ENCODE data around the gene RNU1-2. TPM values are rescaled to one million over a fixed set of nuclear protein-coding genes. Genes with fewer than 3 reads are reported as not detected.
"Not testable (repeated sequence)": the region's sequence is repeated elsewhere in the genome, so short reads cannot be mapped to it uniquely, and the experiment has no call there.

RNU1-2 gene
- total RNA-seq, 1 experiment from 2014 or later = 1,866 TPM

GRCh38 chr1:16915627-16915973, 19.8 kb downstream of the RNU1-2 start:
- H3K27ac ChIP-seq (ENCODE audit: low read depth, low read length, poor library complexity, severe bottlenecking) = no peak overlapping the region
- ChIA-PET CTCF (no interaction called here), POLR2A (ENCODE audit: low non-redundant PET) (no interaction called here)
- H3K27me3 ChIP-seq (replicated peaks; ENCODE audit: insufficient read depth, low read depth, low read length, poor library complexity) = no peaks in the 10 kb centered on the region
- intact Hi-C loops (cut with micrococcal nuclease; ENCODE audit: unreplicated experiment) = no loop called here
- H3K9me3 ChIP-seq (ENCODE audit: low read depth, low read length, poor library complexity, severe bottlenecking) = no peaks in the 10 kb centered on the region
- TF ChIP-seq EZH2 (IDR thresholded peaks at IDR 0.05; ENCODE audit: borderline replicate concordance, low read depth, low read length, poor library complexity, severe bottlenecking) = no peak
- TF ChIP-seq, protein P1, sequence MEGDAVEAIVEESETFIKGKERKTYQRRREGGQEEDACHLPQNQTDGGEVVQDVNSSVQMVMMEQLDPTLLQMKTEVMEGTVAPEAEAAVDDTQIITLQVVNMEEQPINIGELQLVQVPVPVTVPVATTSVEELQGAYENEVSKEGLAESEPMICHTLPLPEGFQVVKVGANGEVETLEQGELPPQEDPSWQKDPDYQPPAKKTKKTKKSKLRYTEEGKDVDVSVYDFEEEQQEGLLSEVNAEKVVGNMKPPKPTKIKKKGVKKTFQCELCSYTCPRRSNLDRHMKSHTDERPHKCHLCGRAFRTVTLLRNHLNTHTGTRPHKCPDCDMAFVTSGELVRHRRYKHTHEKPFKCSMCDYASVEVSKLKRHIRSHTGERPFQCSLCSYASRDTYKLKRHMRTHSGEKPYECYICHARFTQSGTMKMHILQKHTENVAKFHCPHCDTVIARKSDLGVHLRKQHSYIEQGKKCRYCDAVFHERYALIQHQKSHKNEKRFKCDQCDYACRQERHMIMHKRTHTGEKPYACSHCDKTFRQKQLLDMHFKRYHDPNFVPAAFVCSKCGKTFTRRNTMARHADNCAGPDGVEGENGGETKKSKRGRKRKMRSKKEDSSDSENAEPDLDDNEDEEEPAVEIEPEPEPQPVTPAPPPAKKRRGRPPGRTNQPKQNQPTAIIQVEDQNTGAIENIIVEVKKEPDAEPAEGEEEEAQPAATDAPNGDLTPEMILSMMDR (conservative IDR thresholded peaks at IDR 0.05; ENCODE audit: low read depth, low read length) = no peak
- H3K36me3 ChIP-seq (ENCODE audit: insufficient read depth, low read length, poor library complexity, severe bottlenecking) = no peaks in the 10 kb centered on the region
- H3K4me3 ChIP-seq (ENCODE audit: low read depth, low read length, poor library complexity, severe bottlenecking) = no peak overlapping the region
- BruUV-seq (replicated peaks) = no TSS peak
- peak; percentile 29 for DNase-seq (ENCODE audit: low spot score)
- peaks cover 12% of the 10 kb centered on the region for H3K4me1 ChIP-seq (ENCODE audit: insufficient read depth, low read length, poor library complexity, severe bottlenecking)

GRCh38 chr1:16916036-16916880, 20.5 kb downstream of the RNU1-2 start:
- H3K27ac ChIP-seq (ENCODE audit: low read depth, low read length, poor library complexity, severe bottlenecking); H3K4me3 ChIP-seq (ENCODE audit: low read depth, low read length, poor library complexity, severe bottlenecking); H3K36me3 ChIP-seq (ENCODE audit: insufficient read depth, low read length, poor library complexity, severe bottlenecking); BruUV-seq (replicated peaks); POLR2A ChIA-PET (ENCODE audit: low non-redundant PET); H3K27me3 ChIP-seq (replicated peaks; ENCODE audit: insufficient read depth, low read depth, low read length, poor library complexity); CTCF ChIA-PET; DNase-seq (ENCODE audit: low spot score); intact Hi-C loops (cut with micrococcal nuclease; ENCODE audit: unreplicated experiment); H3K9me3 ChIP-seq (ENCODE audit: low read depth, low read length, poor library complexity, severe bottlenecking): not testable (repeated sequence)
- peaks cover 12% of the 10 kb centered on the region for H3K4me1 ChIP-seq (ENCODE audit: insufficient read depth, low read length, poor library complexity, severe bottlenecking)

DNA sequence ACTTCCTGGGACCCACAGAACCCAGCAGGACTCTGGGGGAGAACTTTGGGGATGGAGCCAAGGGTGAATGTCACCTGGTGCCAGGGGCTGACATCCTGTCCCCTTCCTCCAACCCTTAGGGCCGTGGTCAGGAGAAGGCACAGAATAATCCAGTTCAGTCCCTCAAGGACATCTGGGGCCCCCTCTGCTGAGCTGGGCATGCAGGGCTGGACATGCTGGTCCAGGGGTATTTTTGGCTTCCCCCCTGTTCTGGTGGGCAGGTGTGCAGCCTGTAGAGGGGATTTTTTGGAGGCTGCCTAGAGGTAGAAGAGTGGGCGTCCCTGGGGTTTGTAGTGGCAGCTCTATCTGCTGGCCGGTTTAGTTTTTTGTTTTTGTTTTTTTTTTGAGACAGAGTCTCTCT, 22.6 kb downstream of the RNU1-2 start:
- POLR2A ChIA-PET (ENCODE audit: low non-redundant PET) = no interaction called here
- intact Hi-C loops (cut with micrococcal nuclease; ENCODE audit: unreplicated experiment) = no loop called here
- no peak overlapping the region for H3K27ac ChIP-seq (ENCODE audit: low read depth, low read length, poor library complexity, severe bottlenecking)
- peaks cover 21% of the 10 kb centered on the region for H3K4me1 ChIP-seq (ENCODE audit: insufficient read depth, low read length, poor library complexity, severe bottlenecking)
- no peak for TF ChIP-seq EZH2 (IDR thresholded peaks at IDR 0.05; ENCODE audit: borderline replicate concordance, low read depth, low read length, poor library complexity, severe bottlenecking)
- TF ChIP-seq, protein P1 (conservative IDR thresholded peaks at IDR 0.05; ENCODE audit: low read depth, low read length) = no peak
- H3K9me3 ChIP-seq (ENCODE audit: low read depth, low read length, poor library complexity, severe bottlenecking) = no peaks in the 10 kb centered on the region
- CTCF ChIA-PET = no interaction called here
- H3K4me3 ChIP-seq (ENCODE audit: low read depth, low read length, poor library complexity, severe bottlenecking) = no peak overlapping the region
- no peaks in the 10 kb centered on the region for H3K27me3 ChIP-seq (replicated peaks; ENCODE audit: insufficient read depth, low read depth, low read length, poor library complexity)
- no TSS peak for BruUV-seq (replicated peaks)
- no peak for DNase-seq (ENCODE audit: low spot score)
- no peaks in the 10 kb centered on the region for H3K36me3 ChIP-seq (ENCODE audit: insufficient read depth, low read length, poor library complexity, severe bottlenecking)

DNA sequence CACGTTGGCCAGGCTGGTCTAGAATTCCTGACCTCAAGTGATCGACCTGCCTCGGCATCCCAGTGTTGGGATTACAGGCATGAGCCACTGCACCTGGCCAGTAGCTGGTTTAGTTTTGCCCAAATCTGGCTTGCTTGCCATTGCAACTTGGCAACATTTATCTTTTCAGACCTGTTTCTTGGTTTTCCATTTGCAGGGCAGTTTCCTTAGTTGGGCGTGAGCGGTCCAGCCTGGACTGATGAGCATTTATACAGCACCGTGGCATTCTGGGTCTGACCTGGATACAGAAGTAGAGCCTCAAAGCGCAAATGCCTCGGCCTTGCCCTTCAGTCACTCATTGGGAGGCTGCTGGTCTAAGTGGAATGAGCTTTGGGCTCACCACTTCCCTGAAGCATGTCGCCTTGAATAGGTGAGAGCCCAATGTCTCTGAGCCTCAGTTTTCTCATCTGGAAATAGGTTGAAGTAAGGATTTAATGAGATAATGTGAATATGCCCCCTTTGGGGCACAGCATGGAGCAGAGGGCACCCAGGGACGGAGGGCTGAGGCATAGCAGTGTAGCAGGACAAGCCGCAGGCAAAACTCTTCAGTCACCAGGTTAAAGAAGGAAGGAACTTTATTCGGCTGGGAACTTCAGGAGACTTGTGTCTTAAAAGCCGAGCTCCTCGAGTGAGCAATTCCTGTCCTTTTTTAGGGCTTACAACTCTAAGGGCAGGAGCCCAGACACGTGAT, 23.3 kb downstream of the RNU1-2 start:
- POLR2A ChIA-PET (ENCODE audit: low non-redundant PET); H3K4me3 ChIP-seq (ENCODE audit: low read depth, low read length, poor library complexity, severe bottlenecking); H3K27me3 ChIP-seq (replicated peaks; ENCODE audit: insufficient read depth, low read depth, low read length, poor library complexity); intact Hi-C loops (cut with micrococcal nuclease; ENCODE audit: unreplicated experiment); H3K9me3 ChIP-seq (ENCODE audit: low read depth, low read length, poor library complexity, severe bottlenecking); H3K36me3 ChIP-seq (ENCODE audit: insufficient read depth, low read length, poor library complexity, severe bottlenecking); H3K27ac ChIP-seq (ENCODE audit: low read depth, low read length, poor library complexity, severe bottlenecking); BruUV-seq (replicated peaks); CTCF ChIA-PET; DNase-seq (ENCODE audit: low spot score): not testable (repeated sequence)
- H3K4me1 ChIP-seq (ENCODE audit: insufficient read depth, low read length, poor library complexity, severe bottlenecking) = peaks cover 19% of the 10 kb centered on the region
